Lung (tissue), 12 donors: ENCODE results near the gene PRSS33. TPM values are rescaled to one million over a fixed set of nuclear protein-coding genes. Genes with fewer than 3 reads are reported as not detected.

ENCODE experiments used
- ATAC-seq: fragments of 200-7000 bp; cut with Tn5 transposase; one replicate; pipeline ENCODE4 v1.9.1; 2020; ENCODE audit warnings: moderate number of reproducible peaks; ENCODE audit not compliant: insufficient read depth, low FRiP score
- DNase-seq, 3 donors: peaks; one replicate each; pipeline ENCODE4 v3.0.0-alpha.2; 2013 to 2017
- H3K27ac ChIP-seq, 2 donors: one replicate each; pipeline ENCODE4 v1.5.1; 2013; ENCODE audit warnings: mild to moderate bottlenecking in 2 of 2, moderate library complexity in 2 of 2, control low read depth in 1 of 2, inconsistent platforms in 1 of 2, low read depth in 1 of 2, low read length in 1 of 2
- H3K27me3 ChIP-seq, 3 donors: one replicate each; pipeline ENCODE4 v1.5.1; 2013; ENCODE audit warnings: low read length in 2 of 3; ENCODE audit not compliant: control insufficient read depth in 3 of 3, insufficient read depth in 3 of 3
- H3K36me3 ChIP-seq, 4 donors: one replicate each; pipeline ENCODE4 v1.5.1; 2013; ENCODE audit warnings: low read length in 4 of 4, mild to moderate bottlenecking in 1 of 4, moderate library complexity in 1 of 4; ENCODE audit not compliant: control insufficient read depth in 4 of 4, insufficient read depth in 4 of 4
- H3K4me1 ChIP-seq, 5 donors: one replicate each; pipeline ENCODE4 v1.5.1; 2013; ENCODE audit warnings: low read length in 5 of 5, mild to moderate bottlenecking in 2 of 5, moderate library complexity in 1 of 5; ENCODE audit not compliant: control insufficient read depth in 5 of 5, insufficient read depth in 5 of 5
- H3K4me3 ChIP-seq: one replicate; pipeline ENCODE4 v1.5.1; 2013; ENCODE audit warnings: mild to moderate bottlenecking, control low read depth, moderate library complexity
- H3K9ac ChIP-seq, 2 donors: one replicate each; pipeline ENCODE4 v1.5.1; 2013; ENCODE audit warnings: low read length in 2 of 2, control low read depth in 1 of 2; ENCODE audit not compliant: insufficient read depth in 1 of 2
- H3K9me3 ChIP-seq, 4 donors: one replicate each; pipeline ENCODE4 v1.5.1; 2013; ENCODE audit warnings: low read length in 3 of 4, mild to moderate bottlenecking in 1 of 4, moderate library complexity in 1 of 4; ENCODE audit not compliant: control insufficient read depth in 4 of 4, insufficient read depth in 3 of 4
- WGBS, 2 donors: extraction: QIAGEN DNeasy Blood & Tissue Kit; methylation state at CpG; one replicate each; pipeline ENCODE4 v1.1.7; 2013; 5-methylcytosine and 5-hydroxymethylcytosine counted together
- polyA plus RNA-seq, 2 donors: library from polyadenylated mRNA; stranded (reverse); fragments of 200-250 nt; gene quantifications; one replicate each; pipeline ENCODE4 v1.2.1, GENCODE V29; 2013
- total RNA-seq, 2 donors: library from RNA; depleted of rRNA in 1 of 2; stranded (reverse); fragments of >200 nt in 1 of 2; gene quantifications; one replicate each; pipeline ENCODE4 v1.2.1, GENCODE V29; 2014 to 2021
- TF ChIP-seq, protein P1 (sequence below): IDR thresholded peaks from 2 replicates; pipeline ENCODE4 v1.5.1; 2012; ENCODE audit warnings: mild to moderate bottlenecking; ENCODE audit errors: control extremely low read depth, extremely low read depth
- donor health status: control.
- donor health status: control.
- donor health status: Bipolar disorder and iron deficiency.
- donor health status: healthy.
- donor health status: DM: yes; HTN: yes; CAD: no.

Gene PRSS33
- total and polyA plus RNA-seq, 4 donors, result 0.08 to 0.12 TPM; not detected in 2

GRCh38 chr16:2811703-2812471 is 24.5 kb upstream of the PRSS33 start:
- no peak overlapping the region for H3K27ac ChIP-seq
- H3K9ac ChIP-seq, result no peak overlapping the region
- H3K36me3 ChIP-seq, result no peaks in the 10 kb centered on the region
- 66 to 73% methylated on average over 15 of the region's 15 CpGs for WGBS, 2 donors
- H3K4me1 ChIP-seq, result no peaks in the 10 kb centered on the region
- no peak overlapping the region for H3K4me3 ChIP-seq
- DNase-seq (no peak), ATAC-seq (no peak)
- TF ChIP-seq, protein P1, sequence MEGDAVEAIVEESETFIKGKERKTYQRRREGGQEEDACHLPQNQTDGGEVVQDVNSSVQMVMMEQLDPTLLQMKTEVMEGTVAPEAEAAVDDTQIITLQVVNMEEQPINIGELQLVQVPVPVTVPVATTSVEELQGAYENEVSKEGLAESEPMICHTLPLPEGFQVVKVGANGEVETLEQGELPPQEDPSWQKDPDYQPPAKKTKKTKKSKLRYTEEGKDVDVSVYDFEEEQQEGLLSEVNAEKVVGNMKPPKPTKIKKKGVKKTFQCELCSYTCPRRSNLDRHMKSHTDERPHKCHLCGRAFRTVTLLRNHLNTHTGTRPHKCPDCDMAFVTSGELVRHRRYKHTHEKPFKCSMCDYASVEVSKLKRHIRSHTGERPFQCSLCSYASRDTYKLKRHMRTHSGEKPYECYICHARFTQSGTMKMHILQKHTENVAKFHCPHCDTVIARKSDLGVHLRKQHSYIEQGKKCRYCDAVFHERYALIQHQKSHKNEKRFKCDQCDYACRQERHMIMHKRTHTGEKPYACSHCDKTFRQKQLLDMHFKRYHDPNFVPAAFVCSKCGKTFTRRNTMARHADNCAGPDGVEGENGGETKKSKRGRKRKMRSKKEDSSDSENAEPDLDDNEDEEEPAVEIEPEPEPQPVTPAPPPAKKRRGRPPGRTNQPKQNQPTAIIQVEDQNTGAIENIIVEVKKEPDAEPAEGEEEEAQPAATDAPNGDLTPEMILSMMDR, result no peak
- peaks cover 0 to 10% (median 0%) of the 10 kb centered on the region in 3 donors for H3K27me3 ChIP-seq
- H3K9me3 ChIP-seq, result no peaks in the 10 kb centered on the region

DNA sequence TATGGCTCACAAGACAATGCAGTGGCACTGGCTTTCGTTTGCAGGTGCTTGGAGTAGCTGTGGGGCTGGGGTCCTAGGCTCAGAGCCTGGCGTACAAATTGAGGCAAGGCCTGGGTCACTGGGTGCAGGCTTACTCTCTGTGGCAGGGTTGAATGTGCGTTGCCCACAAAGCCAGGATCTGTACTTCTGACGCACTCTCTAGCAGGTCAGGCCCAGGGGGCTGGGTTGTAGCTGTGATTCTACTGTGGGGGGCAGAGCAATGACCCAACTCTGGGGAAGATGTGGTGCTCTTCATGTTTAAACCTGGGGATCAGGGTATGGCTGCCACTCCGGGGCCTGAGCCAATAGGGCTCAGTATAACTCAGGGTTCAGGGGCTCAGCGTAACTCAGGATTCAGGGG is 23.3 kb upstream of the PRSS33 start:
- no peak overlapping the region for H3K9ac ChIP-seq
- H3K27me3 ChIP-seq, result peaks cover 0 to 10% (median 0%) of the 10 kb centered on the region in 3 donors
- H3K36me3 ChIP-seq, result no peaks in the 10 kb centered on the region
- H3K4me3 ChIP-seq, result no peak overlapping the region
- no peak for DNase-seq
- no peak for ATAC-seq
- no peaks in the 10 kb centered on the region for H3K9me3 ChIP-seq
- no peak overlapping the region for H3K27ac ChIP-seq
- H3K4me1 ChIP-seq, result no peaks in the 10 kb centered on the region
- 83% methylated on average over 6 of the region's 6 CpGs for WGBS, 2 donors
- TF ChIP-seq, protein P1, result no peak

GRCh38 chr16:2809149-2809760 is 21.9 kb upstream of the PRSS33 start:
- WGBS, 2 donors, result 79 to 84% methylated on average over 3 of the region's 3 CpGs
- H3K27ac ChIP-seq, result no peak overlapping the region
- H3K4me3 ChIP-seq, result no peak overlapping the region
- TF ChIP-seq, protein P1, result no peak
- H3K9ac ChIP-seq, result no peak overlapping the region
- H3K27me3 ChIP-seq, result peaks cover 0 to 7% (median 0%) of the 10 kb centered on the region in 3 donors
- H3K36me3 ChIP-seq, result no peaks in the 10 kb centered on the region
- peaks cover 0 to 6% (median under 1%) of the 10 kb centered on the region in 4 donors for H3K9me3 ChIP-seq
- no peaks in the 10 kb centered on the region for H3K4me1 ChIP-seq
- DNase-seq (no peak), ATAC-seq (no peak)
